Forelimb muscle (tissue), 1 donor: ENCODE results near the gene TUT1. TPM values are rescaled to one million over a fixed set of nuclear protein-coding genes. Genes with fewer than 3 reads are reported as not detected.

Source experiments
- DNase-seq: peaks from one replicate; pipeline ENCODE4 v3.0.0-alpha.2; 2013; ENCODE audit warnings: low read depth
- polyA plus RNA-seq: library from polyadenylated mRNA; unstranded; fragments of 120-200 nt; gene quantifications from one replicate; pipeline ENCODE4 v1.2.1, GENCODE V29; 2013; ENCODE audit not compliant: insufficient read length

The TUT1 gene
- polyA plus RNA-seq, 1 donor, result 11.2 TPM

GRCh38 chr11:62542111-62542745, 49.1 kb downstream of the TUT1 start:
- DNase-seq, result no peak

DNA sequence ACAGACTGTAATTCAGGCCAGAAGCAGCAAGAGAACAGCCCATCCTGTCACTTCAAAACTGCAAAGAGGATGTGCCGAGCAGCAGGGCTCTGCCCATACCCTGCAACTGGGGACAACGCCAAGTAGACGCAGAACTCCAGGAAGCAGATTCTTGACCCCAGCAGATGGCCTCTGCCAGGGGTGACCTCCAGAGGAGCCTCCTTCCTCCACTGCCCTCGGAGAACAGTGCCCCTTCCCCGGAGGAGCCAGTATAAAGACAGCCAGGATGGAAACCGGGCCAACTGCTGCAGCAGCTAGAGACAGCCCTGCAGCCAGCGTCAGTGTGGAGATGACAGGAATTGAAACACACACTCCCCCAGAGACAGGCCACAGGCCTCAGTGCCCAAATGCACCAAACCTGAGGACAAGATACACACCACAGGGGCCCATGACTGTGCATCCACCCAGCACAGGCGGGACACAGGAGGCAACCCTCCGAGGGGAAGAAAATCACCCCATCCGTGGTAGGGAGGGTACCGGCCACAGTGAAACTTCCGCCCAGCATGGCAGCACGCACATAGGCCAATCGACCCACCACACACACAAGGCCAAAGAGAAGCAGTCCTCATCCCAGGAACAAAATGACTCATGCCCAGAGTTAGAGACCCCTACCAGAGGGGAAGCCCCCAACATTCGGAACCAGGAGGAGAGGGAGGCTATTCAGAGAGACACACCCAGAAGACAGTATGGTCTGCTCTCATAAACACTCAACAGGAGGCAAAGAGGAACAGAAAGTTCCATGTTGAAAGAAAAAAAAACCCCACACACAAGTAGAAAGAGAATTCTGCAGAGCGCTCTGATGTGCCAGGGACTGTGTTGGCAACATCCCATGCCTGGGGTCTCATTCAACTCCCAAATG, 50.3 kb downstream of the TUT1 start:
- DNase-seq, result no peak

DNA sequence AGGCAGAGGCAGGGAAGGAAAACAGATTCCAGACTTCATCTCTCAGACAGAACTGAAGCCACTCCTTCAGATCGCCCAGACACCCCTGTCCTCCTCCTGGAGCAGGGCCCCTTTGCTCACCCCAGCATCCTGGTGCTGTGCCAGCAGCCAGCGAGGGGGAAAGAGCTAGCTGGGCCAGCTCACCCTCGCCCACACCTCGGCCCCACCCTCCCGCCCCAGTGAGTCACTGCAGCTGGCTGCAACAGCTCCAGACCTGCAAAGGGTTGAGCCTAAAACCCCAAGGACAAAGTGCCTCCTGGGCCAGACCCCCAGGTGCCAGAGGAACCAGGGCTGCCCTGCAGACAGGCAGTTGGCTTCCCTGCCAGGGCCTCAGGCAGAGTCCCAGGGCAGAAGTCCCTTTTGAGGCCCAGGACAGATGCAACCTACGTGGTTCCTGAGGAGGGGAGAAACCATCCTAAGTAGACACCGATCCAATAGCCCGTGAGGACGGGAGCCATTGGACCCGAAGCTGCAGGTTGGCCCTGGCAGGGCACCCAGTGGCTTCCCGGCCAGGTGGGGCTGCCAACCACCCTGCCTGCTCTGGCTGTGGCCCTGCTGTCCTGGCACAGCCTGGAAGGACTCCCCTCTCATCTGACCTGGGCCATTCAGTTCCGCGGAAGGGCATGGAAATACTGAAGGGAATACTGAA, 51.9 kb downstream of the TUT1 start:
- DNase-seq, result no peak

GRCh38 chr11:62538470-62539237, 52.7 kb downstream of the TUT1 start:
- DNase-seq, result no peak

DNA sequence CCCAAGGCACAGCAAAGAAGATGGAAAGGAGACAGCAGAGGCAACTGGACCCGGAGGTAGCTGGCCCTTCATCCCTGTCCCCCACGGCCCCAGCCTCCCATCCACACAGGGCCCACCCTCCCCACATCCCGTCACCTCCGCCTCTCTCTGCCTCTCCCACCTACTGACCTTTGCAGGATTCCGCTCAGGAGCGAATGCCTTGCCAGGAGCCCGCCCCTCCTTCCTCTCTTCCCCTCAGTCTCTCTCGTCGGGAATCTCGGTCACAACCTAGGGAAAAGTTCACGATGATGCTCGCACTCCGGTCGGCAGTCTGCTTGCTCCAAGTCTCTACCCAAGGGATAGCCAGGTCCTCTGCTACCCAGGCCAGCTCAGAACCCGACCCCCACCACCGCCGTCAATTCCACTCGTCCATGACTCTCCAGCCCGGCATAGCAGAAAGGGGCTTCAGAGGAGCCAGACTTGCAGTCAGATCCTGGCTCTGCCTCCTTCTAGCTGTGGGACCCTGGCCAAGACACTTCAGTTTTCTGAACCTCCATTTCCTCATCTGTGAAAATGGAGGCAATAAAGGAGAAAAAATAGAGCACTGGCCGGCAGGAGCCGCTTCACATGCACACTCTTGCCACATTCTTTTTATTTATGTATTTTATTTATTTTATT, 54.9 kb downstream of the TUT1 start:
- DNase-seq, result no peak

DNA sequence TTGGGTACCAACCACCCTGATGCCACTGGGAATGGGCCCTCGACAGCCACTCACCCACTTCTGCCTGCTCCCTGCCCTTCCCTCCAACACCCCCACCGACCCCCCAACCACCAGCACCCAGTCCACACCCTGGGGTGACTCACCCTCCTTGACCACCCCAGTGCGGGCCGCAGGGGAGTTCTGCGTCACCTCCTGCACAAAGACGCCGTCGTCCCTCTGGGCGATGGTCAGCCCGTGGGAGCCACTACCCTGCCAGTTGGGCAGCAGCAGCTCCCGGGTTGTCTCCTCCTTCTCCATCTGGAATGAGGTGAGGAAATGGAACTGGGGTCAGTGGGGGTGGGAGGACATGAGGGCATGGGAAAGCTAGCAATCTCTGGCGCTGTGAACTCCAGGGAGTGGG, 55.5 kb downstream of the TUT1 start:
- no peak for DNase-seq

DNA sequence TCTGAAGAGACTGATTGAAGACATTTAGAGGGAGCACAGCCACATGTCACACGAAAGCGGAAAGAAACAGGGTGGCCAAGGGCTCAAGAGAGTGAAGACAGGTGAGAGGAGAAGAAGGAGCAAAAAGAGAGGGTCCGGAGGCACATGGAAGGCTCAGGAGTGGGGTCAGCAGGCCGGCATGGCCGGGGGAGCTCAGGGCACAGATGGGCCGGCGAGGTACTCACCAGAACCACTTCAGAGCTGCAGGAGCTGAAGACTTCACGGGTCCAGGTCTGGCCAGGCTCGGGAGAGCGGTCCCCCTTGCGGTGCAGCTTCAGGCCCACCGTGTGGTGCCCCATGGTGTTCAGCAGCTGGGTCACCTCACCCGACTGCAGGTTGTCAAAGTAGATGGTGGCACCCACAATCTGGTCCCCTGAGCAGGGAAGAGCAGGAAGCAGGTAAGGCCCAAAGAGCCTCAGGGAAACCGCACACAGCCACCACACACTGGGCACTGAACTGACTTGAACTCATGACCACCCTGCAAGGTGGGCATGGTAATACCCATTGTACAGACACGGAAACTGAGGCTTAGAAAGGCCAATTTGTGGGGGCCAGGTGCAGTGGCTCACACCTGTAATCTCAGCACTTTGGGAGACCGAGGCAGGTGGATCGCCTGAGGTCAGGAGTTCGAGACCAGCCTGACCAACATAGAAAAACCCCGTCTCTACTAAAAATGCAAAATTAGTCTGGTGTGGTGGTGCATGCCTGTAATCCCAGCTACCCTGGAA, 56.4 kb downstream of the TUT1 start:
- DNase-seq, result no peak

DNA sequence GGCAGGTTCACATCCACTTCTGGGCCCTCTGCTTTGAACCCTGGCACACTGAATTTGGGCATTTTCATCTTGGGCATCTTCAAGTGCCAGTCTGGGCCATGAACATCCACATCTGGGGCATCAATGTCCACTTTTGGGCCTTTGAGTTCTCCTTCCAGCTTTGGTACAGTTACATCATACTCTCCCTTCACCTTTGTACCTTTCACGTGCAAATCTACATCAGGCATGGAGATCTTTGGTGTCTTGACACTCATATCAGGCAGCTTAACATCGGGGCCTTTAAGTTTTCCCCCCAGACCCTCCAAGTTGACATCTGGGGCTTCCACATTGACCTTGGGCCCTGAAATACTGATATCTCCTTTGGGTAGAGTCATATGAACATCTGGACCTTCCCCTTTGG, 59.2 kb downstream of the TUT1 start:
- DNase-seq, result no peak

Other genes with a start within 250 kb of the TUT1 start
- not detected for gene SCGB1A1, start 172.5 kb downstream of the TUT1 start, polyA plus RNA-seq
- 240 TPM for gene AHNAK, start 44.7 kb downstream of the TUT1 start, polyA plus RNA-seq
- 3,650 TPM for gene EEF1G, start 17.6 kb downstream of the TUT1 start, polyA plus RNA-seq
- 38.7 TPM for gene MTA2, start 10.3 kb upstream of the TUT1 start, polyA plus RNA-seq
- gene EML3, start 21.3 kb upstream of the TUT1 start, polyA plus RNA-seq, result 15.3 TPM
- gene ROM1, start 21.7 kb upstream of the TUT1 start, polyA plus RNA-seq, result 1.4 TPM
- 21.9 TPM for gene B3GAT3, start 30.5 kb upstream of the TUT1 start, polyA plus RNA-seq
- gene GANAB, start 55.1 kb upstream of the TUT1 start, polyA plus RNA-seq, result 142 TPM
- gene INTS5, start 61.8 kb upstream of the TUT1 start, polyA plus RNA-seq, result 10.9 TPM
- 29.4 TPM for gene C11orf98, start 73.7 kb upstream of the TUT1 start, polyA plus RNA-seq
- gene CSKMT, start 73.8 kb upstream of the TUT1 start, polyA plus RNA-seq, result 2.8 TPM
- gene UQCC3, start 80.2 kb upstream of the TUT1 start, polyA plus RNA-seq, result 5.5 TPM
- 5.8 TPM for gene LBHD1, start 80.7 kb upstream of the TUT1 start, polyA plus RNA-seq
- 145 TPM for gene UBXN1, start 87.5 kb upstream of the TUT1 start, polyA plus RNA-seq
- 18.8 TPM for gene LRRN4CL, start 98.0 kb upstream of the TUT1 start, polyA plus RNA-seq
- 16.5 TPM for gene BSCL2, start 115.9 kb upstream of the TUT1 start, polyA plus RNA-seq
- gene GNG3, start 116.2 kb upstream of the TUT1 start, polyA plus RNA-seq, result 0.68 TPM
- gene HNRNPUL2, start 135.9 kb upstream of the TUT1 start, polyA plus RNA-seq, result 41.3 TPM
- 28.2 TPM for gene TTC9C, start 137.0 kb upstream of the TUT1 start, polyA plus RNA-seq
- gene ZBTB3, start 162.6 kb upstream of the TUT1 start, polyA plus RNA-seq, result 4.1 TPM
- 83.2 TPM for gene POLR2G, start 170.1 kb upstream of the TUT1 start, polyA plus RNA-seq
- 17.0 TPM for gene TAF6L, start 179.9 kb upstream of the TUT1 start, polyA plus RNA-seq
- gene TMEM179B, start 195.9 kb upstream of the TUT1 start, polyA plus RNA-seq, result 27.2 TPM
- 15.5 TPM for gene TMEM223, start 200.5 kb upstream of the TUT1 start, polyA plus RNA-seq
- gene NXF1, start 213.9 kb upstream of the TUT1 start, polyA plus RNA-seq, result 64.5 TPM
- 32.0 TPM for gene STX5, start 240.5 kb upstream of the TUT1 start, polyA plus RNA-seq
- gene TEX54, start 241.3 kb upstream of the TUT1 start, polyA plus RNA-seq, result not detected
- 33.1 TPM for gene WDR74, start 248.1 kb upstream of the TUT1 start, polyA plus RNA-seq